Right ventricle myocardium inferior (tissue), 1 donor: ENCODE measurements around the gene OOSP2. TPM values are rescaled to one million over a fixed set of nuclear protein-coding genes. Genes with fewer than 3 reads are reported as not detected.
"Not testable (repeated sequence)": the region's sequence is repeated elsewhere in the genome, so short reads cannot be mapped to it uniquely, and the experiment has no call there.

Experiments
- ATAC-seq: fragments of 200-7000 bp; cut with Tn5 transposase; one replicate; pipeline ENCODE4 v1.9.1; 2020; ENCODE audit warnings: mild to moderate bottlenecking, moderate library complexity
- DNase-seq: peaks from one replicate; pipeline ENCODE4 v3.0.0; 2021; ENCODE audit errors: missing footprints
- intact Hi-C: fragments of 100-400 bp; cut with DNase I; formaldehyde crosslinking; loops from one replicate; pipeline ENCODE4 v1.11.0; 2022
- long read RNA-seq: library from polyadenylated mRNA; unstranded; transcript quantifications from one replicate; pipeline ENCODE4 v2.0.0, GENCODE V29; 2021
- total RNA-seq: library from RNA; stranded (reverse); fragmentation: NEBNext Ultra II Directional; extraction: Animal tissue kit (Norgen Biotek cat#: 25700); gene quantifications from one replicate; pipeline ENCODE4 v1.2.1, GENCODE V29; 2021
- donor health status: DM: no; HTN: yes; CAD: no; lungs with severe emphysema.

The OOSP2 gene, protein sequence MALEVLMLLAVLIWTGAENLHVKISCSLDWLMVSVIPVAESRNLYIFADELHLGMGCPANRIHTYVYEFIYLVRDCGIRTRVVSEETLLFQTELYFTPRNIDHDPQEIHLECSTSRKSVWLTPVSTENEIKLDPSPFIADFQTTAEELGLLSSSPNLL
- not detected for total RNA-seq
- long read RNA-seq: 0 reads

DNA sequence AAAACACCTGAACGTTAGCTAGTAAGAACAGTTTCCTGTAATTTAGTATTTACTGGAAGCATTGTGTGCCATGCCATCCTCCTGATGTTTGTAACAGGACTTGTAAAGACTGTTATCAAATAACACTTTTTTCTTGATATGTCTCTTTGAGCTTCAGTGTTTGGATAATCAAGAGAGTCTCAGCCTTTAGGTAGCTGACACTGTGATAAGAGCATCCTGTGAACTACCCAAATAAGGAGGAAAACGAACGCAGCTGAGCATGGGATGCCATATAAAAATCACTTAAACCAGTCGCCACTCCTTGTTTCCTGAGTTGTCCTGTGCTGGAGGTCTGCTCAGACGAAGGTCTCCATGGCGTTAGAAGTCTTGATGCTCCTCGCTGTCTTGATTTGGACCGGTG lies at the start of gene OOSP2:
Gene OOSP2 (plus strand): TSS at position 301 of the 400 bp plus-strand sequence. CDS start 51 bp downstream, at position 352.
- intact Hi-C loops: no loop called here
- ATAC-seq (no peak), DNase-seq (no peak)

DNA sequence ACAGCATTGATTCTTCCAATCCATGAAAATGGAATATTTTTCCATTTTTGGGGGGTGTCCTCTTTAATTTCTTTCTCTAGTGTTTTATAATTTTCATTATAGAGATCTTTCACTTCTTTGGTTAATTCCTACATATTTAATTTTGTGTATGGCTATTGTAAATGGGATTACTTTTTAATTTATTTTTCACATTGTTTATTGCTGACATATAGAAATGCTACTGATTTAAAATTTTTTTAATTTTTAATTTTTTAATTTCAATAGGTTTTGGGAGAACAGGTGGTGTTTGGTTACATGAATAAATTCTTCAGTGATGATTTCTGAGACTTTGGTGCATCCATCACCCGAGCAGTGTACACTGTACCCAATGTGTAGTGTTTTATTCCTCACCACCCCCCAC lies 49.8 kb upstream of the OOSP2 start:
- no peak for DNase-seq
- intact Hi-C loops: no loop called here
- ATAC-seq: no peak

DNA sequence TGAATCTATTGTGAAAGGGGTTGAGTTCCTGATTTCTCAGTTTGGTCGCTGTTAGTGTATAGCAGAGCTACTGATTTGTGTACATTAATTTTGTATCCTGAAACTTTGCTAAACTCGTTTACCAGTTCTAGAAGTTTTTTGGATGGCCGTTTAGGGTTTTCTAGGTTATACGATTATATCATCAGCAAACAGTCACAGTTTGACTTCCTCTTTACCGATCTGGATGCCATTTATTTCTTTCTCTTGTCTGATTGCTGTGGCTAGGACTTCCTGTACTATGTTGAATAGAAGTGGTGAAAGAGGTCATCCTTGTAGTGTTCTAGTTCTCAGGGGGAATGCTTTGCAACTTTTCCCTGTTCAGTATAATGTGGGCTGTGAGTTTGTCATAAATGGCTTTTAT lies 47.8 kb upstream of the OOSP2 start:
- intact Hi-C loops: no loop called here
- DNase-seq (no peak), ATAC-seq (no peak)

DNA sequence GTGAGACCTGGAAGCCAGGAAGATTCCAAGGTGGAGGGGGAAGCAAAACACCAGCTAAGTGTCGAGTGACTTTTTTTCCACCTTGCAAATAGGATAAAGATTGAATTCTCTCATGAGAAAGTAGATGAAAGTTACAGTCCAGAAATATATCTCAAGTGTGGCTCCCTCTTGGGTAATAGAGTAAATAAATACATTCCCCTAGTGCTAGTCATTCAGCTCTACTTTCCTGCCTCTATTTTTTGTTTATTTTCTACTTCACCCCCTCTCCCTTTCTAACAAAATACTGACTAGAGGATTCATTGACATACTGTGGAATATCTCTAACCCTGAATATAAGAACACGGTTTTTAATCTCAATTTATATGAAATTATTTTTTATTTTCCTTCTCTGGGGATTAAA lies 42.4 kb upstream of the OOSP2 start:
- DNase-seq: no peak
- ATAC-seq: no peak
- intact Hi-C loops: no loop called here

DNA sequence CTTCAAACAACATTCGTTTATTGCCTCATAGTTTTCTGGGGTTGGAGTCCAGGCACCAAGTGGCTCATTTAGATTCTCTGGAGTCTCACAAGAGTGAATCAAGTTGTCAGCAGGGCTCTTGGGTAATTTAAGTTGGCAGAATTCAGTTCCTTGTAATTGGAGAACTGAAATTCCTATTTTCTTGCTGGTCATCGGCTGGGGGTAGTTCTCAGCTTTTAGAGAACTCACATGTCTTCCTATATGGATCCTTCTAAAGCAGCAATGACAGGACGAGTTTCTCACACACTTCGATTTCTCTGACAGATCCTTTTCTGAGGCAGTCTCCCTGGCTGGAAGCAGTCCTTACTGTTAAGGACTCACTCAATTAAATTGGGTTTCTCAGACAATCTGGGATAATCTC lies 40.5 kb upstream of the OOSP2 start:
- no peak for DNase-seq
- no peak for ATAC-seq
- intact Hi-C loops: no loop called here

DNA sequence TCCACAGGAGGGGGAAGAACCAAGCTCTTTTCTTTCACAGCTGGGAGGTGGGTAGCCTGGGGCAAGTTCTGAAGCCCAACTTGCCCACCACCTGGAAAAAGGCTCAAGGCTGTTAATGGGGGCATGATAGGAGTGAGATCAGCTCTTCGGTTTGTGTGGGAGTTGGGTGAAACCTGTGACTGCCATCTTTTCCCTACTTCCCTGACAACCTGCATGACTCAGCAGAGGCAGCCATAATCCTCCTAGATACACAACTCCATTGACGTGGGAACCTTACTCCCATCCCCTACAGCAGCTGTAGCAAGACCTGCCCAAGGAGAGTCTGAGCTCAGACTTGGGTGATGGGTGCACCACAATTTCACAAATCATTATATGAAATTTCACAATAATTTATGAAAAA lies 36.5 kb upstream of the OOSP2 start:
- intact Hi-C loops: no loop called here

DNA sequence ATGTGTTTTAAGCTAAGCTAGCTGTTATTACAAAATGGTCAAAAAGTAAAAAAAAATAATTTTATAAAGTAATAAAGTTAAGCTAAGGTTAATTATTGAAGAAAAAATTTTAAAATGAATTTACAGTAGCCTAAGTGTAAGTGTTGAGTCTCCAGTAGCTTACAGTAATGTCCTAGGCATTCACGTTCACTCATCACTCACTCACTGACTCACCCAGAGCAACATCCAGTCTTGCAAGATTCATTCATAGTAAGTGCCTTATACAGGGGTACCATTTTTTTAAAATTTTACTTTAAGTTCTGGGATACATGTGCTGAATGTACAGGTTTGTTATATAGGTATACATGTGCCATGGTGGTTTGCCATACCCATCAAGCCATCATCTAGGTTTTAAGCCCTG lies 34.8 kb upstream of the OOSP2 start:
- DNase-seq (no peak), ATAC-seq (no peak)
- intact Hi-C loops: no loop called here

More for the DNA sequence above, 36.5 kb upstream of the OOSP2 start:
- DNase-seq: no peak
- no peak for ATAC-seq

DNA sequence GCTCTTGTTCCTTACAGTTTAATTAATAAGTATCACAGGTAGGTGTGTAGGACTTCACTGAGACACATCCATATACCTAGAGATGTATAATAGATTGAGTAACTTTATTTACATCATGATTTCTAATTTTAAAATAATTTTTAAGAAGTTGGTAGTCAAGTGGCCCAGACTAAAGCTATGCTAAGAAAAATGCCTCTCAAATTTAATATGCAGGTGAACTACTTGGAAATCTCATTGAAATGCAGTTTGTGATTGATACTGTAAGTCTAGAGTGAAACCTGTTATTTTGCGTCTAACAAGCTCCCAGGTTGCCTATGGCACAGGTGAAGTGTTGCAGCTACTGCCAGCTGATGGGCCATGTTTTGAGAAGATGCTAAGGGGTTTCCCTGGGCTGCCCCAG lies 23.3 kb upstream of the OOSP2 start, which contains the start of gene OOSP4B:
Gene OOSP4B (plus strand): TSS at position 301 of the 400 bp plus-strand sequence.
- ATAC-seq (no peak), DNase-seq (no peak)

DNA sequence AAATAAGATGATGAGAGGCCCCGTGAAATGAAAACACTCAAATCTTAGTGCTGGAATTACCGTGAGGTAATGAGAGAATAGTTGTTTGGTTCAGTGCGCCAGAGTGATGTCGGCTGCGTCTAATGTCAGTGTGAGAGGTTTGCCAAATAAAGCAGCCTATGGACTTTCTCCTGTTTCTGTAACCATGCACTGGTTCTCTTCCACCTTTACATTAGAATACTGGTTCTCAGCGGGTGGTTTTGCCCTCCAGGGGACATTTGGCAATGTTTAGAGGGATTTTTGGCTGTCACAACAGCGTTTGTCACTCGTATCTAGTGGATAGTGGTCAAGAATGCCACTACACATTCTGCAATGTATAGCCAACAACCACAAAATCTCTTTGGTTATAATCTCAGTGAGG lies 22.2 kb upstream of the OOSP2 start:
- intact Hi-C loops: no loop called here
- ATAC-seq (no peak), DNase-seq (no peak)

More for the DNA sequence above, 23.3 kb upstream of the OOSP2 start, which contains the start of gene OOSP4B:
- intact Hi-C loops: no loop called here

DNA sequence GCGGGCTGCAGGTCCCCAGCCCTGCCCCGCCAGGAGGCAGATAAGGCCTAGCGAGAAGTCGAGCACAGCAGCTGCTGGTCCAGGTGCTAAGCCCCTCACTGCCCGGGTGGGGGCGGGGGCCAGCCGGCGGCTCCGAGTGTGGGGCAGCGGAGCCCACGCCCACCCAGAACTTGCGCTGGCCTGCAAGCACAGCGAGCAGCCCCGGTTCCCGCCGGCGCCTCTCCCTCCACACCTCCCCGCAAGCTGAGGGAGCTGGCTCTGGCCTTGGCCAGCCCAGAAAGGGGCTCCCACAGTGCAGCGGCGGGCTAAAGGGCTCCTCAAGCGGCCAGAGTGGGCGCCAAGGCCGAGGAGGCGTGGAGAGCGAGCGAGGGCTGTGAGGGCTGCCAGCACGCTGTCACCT lies 19.8 kb upstream of the OOSP2 start:
- DNase-seq, ATAC-seq, intact Hi-C loops: not testable (repeated sequence)

DNA sequence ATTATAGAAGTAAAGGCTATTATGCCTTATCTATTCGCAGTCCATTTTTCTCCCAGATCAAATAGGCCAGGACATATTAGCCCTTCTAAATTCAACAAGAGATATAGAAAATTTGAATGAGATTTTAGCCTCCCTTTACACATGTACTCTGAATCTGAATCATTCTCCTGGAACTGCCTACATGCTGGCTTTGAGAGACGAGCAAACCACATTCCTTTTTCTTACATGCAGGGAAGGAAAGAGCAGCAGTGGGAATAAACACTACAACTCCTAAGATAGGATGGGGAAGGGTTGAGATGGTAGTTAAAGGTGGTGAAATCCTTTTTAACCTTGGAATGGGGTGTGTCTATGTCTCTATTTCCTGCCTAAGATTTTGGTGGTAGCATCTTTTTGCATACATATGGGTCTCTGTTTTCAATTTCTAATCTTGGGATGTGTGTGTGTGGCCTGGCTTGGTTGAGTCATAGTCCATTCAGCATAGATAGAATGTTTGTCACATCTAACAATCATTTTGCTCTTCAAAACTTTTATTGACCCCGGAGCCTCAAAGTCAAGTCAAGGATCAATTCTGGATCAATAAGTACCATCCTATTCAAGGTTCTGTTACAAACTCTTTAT lies 11.1 kb upstream of the OOSP2 start:
- DNase-seq (no peak), ATAC-seq (no peak)
- intact Hi-C loops: no loop called here

DNA sequence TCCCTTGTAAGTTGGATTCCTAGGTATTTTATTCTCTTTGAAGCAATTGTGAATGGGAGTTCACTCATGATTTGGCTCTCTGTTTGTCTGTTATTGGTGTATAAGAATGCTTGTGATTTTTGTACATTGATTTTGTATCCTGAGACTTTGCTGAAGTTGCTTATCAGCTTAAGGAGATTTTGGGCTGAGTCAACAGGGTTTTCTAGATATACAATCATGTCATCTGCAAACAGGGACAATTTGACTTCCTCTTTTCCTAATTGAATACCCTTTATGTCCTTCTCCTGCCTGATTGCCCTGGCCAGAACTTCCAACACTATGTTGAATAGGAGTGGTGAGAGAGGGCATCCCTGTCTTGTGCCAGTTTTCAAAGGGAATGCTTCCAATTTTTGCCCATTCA lies 10.2 kb downstream of the OOSP2 start:
- ATAC-seq, DNase-seq, intact Hi-C loops: not testable (repeated sequence)

DNA sequence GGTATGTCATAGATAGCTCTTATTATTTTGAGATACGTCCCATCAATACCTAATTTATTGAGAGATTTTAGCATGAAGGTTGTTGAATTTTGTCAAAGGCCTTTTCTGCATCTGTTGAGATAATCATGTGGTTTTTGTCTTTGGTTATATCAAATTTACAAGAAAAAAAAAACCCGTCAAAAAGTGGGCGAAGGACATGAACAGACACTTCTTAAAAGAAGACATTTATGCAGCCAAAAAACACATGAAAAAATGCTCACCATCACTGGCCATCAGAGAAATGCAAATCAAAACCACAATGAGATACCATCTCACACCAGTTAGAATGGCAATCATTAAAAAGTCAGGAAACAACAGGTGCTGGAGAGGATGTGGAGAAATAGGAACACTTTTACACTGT lies 10.6 kb downstream of the OOSP2 start:
- ATAC-seq, DNase-seq, intact Hi-C loops: not testable (repeated sequence)

DNA sequence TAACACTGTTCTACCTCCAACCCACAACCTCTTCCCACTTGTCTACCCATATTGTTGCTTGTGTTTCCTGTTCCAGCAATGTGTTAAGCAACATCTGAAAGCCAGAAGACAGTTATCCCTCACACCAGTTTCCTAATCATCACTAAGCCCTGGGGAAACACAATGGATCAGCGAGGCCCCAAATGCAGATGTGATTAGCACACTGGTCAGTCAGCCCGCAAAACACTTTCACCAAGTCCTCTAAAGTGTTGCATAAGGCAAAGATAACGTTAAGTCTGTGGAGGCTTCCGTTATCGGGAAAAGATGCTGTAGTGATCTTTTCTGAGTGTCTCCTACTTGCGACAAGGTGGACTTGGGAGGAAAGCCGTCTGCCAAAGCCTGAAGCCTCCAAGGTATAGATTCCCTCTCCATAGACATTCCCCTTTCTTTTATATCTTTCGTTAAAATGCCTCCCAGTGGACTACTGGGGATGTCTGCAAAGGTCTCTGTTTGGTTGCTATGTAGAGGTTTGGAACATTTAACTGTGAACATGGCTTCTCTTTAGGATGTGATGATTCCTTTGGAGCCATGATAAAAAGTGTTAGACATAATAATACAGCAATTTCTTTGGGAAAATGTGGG lies 16.2 kb downstream of the OOSP2 start, which contains the start of gene MS4A3:
Gene MS4A3 (plus strand): TSS at position 317 of the 621 bp plus-strand sequence. CDS start 4,496 bp downstream, outside the sequence.
- no peak for ATAC-seq
- intact Hi-C loops: no loop called here

DNA sequence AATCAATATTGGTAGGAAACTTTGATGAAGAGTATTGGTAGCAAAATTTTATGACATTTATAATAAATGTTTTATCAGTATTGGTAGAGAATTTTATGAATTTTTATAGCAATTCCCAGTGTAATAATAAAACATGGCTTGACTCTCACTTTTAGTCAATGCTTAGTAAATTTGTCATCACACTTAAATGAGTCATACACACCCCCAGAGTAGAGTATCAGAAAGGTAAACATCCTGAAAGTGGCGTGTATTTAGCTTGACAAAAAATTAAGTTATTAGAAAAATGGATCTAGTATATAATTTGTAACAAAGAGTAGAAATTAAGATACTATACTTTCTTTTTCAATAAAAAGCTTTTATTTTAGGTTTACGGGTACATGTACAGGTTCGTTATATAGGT lies 18.8 kb downstream of the OOSP2 start:
- ATAC-seq (no peak), DNase-seq (no peak)

More for the DNA sequence above, 16.2 kb downstream of the OOSP2 start, which contains the start of gene MS4A3:
- DNase-seq: no peak

DNA sequence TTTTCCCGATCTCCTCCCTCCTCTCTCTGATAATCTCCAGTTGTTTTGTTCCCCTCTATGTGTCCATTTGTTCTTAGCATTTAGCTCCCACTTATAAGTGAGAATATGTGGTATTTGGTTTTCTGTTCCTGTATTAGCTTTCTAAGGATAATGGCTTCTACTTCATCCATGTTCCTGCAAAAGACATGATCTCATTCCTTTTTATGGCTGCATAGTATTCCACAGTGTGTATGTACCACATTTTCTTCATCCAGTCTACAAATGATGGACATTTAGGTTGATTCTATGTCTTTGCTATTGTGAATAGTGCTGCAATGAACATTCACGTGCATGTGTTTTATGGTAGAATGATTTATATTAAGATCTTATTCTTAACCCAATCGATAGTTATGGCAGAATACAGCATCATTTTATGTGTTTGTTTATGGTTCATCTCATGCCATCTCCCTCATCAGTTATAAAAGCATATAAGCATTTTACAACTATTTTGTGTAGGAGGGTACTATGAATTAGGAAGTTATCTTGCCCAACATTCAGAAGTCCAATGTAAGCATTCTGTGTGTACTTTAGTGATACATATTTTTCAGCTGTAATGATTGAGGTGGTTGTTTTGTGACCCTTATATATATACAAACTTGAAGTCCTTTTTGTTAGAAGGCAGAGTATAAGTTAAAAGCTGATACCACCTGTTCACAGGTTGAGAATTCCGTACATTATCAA lies 19.5 kb downstream of the OOSP2 start:
- DNase-seq (no peak), ATAC-seq (no peak)
- intact Hi-C loops: no loop called here

More for the DNA sequence above, 18.8 kb downstream of the OOSP2 start:
- intact Hi-C loops: no loop called here

DNA sequence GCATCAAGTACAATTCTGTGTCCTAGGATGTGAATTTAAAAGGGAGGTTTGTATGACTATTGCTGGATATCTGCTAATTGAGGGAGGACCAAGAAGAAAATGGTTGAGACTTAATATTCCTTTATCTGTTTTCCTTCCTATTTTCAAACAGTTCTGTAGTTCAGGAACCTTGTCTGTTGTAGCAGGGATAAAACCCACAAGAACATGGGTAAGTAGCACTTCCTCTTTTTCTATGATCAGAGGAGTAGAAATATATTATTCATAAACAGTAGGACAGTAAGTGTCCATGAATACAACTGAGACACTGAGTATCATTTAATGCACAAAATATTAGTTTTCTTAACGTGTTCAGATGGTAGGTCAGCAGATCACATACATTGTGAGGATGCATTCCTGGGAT lies 23.9 kb downstream of the OOSP2 start:
- DNase-seq (no peak), ATAC-seq (no peak)
- intact Hi-C loops: no loop called here

DNA sequence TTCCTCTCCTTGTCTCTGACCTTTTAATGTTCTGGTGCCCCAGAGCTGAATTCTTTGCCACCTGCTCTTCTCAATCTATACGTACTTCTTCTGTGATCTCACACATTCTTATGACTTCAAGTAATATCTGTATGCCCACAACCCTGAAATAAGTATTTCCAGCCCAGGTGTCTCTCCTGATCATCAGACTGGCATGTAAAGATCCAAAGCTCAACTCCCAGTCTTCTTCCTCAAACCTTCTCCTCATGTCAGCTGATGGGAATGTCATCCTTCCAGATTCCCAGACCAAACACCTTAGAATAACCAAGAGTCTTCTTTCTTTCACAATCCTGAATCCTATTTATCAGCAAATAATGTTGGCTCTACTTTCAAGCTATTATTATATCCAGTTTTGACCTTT lies 25.6 kb downstream of the OOSP2 start:
- intact Hi-C loops: no loop called here
- no peak for DNase-seq
- ATAC-seq: no peak

DNA sequence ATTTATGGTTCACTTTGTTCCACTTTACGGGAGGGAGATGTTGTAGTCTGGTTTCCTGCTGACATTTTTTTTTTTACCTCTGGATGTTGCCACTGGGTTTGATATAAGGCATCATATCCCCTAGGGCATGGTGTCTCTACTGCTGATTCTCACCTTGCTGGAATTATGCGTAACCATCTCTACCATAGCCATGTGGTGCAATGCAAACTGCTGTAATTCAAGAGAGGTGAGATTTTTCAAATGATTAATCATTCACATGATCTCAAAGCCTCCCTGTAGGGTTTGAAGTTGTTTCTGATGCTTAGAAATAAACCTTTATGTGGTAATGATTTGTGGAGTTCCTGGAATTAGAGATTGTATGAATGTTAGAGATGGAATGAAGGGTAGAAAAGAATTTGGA lies 29.2 kb downstream of the OOSP2 start:
- ATAC-seq (no peak), DNase-seq (no peak)
- intact Hi-C loops: no loop called here
